Activated CD8-positive, alpha-beta memory T cell treated with anti-CD3 and anti-CD28 coated beads for 4 hours (primary cell): ENCODE data around the gene IGF1R.
"Not testable (repeated sequence)": the region's sequence is repeated elsewhere in the genome, so short reads cannot be mapped to it uniquely, and the experiment has no call there.

Experiments used
- DNase-seq, 2 donors: peaks; one replicate each; pipeline ENCODE4 v3.0.0-alpha.2; 2020; ENCODE audit warnings: low read depth in 2 of 2

IGF1R gene

DNA sequence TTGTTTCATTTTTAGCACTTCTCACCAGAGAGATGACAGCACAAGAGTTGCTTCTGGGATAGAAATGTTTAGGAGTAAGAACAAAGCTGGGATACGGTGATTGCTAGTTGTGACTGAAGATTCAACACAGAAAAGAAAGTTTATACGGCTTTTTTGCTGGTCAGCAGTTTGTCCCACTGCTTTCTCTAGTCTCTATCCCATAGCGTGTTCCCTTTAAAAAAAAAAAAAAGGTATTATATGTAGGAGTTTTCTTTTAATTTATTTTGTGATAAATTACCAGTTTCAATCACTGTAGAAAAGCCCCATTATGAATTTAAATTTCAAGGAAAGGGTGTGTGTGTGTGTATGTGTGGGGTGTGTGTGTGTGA is 311.3 kb downstream of the IGF1R start:
- no peak for DNase-seq

DNA sequence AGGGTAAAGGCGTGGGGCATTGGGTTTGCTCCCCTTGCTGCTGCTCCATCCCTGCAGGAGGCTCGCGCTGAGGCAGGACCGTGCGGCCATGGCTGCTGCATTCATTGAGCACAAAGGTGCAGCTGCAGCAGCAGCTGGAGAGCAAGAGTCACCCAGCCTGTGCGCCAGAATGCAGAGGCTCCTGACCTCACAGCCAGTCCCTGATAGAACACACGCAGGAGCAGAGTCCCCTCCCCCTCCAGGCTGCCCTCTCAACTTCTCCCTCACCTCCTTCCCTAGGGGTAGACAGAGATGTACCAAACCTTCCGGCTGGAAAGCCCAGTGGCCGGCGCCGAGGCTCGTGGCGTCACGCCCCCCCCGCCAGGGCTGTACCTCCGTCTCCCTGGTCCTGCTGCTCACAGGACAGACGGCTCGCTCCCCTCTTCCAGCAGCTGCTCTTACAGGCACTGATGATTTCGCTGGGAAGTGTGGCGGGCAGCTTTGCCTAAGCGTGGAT is 312.3 kb downstream of the IGF1R start:
- DNase-seq, result no peak

DNA sequence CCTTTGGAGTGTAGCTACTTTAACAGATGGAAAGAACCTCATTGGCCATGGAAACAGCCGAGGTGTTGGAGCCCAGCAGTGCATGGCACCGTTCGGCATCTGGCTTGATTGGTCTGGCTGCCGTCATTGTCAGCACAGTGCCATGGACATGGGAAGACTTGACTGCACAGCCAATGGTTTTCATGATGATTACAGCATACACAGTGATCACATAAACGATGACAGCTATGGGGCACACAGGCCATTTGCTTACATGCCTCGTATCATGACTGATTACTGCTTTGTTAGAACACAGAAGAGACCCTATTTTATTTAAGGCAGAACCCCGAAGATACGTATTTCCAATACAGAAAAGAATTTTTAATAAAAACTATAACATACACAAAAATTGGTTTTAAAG is 315.1 kb downstream of the IGF1R start:
- DNase-seq, result no peak

DNA sequence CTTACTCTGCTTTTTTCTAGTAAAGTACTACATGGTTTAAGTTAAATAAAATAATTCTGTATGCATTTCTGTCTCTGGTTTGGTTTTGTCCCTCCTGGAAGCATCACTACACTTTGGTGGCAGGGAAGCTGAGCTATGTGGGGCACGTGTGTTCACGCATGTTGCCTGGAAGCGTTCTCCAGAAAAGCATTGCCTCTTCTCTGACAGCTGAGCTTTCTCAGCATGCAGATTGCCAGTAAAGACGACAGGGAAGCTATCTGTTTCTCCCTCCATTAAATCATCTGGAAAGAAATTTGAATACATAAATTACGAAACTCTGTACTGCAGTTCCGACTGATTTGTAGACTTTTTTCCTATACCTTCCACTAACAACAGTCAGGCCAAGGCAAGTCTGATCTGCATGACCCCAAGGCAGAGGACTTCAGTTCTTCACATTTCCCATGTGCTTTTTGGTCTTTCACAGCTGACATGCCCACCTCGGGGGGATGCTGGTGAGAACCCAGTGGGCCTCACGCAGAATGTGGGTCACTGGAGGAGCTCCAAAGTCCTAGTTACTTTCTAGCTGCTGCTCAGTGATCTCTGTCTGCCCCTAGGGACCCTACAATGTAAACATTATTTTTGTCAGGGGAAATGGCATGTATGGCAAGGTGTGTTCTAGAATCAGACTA is 316.3 kb downstream of the IGF1R start:
- no peak for DNase-seq

DNA sequence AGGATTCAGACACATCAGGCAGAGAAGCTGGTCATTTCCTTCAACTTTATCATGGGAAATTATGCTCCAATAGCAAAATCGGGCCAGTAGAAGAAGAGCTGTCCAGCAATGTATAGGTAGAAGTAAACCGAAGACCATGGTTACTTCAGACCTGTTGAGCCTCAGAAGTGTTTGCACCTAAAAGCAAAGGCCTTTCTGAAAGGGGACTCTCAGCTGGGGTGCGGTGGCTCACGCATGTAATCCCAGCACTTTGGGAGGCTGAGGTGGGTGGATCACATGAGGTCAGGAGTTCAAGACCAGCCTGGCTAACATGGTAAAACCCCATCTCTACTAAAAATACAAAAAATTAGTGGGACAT is 316.8 kb downstream of the IGF1R start:
- not testable (repeated sequence) for DNase-seq

DNA sequence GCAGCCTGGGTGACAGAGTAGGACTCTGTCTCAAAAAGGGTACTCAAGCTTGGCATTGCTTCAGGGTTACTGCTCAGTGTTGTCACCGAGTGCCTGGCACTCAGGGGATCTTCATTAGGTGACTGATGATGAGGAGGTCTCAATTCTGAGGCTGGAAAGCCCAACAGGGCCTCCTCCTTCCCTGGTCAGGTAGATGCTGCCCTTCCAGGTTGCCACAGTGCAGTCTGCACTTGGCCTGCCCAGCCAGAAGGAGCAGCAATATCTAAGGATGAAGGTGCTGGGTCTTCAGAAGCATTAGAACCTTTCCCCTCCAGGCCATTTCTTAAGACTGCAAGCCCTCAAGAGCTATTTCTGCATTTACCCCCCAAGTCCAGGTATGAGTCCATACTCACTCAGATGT is 317.3 kb downstream of the IGF1R start:
- DNase-seq, result no peak

DNA sequence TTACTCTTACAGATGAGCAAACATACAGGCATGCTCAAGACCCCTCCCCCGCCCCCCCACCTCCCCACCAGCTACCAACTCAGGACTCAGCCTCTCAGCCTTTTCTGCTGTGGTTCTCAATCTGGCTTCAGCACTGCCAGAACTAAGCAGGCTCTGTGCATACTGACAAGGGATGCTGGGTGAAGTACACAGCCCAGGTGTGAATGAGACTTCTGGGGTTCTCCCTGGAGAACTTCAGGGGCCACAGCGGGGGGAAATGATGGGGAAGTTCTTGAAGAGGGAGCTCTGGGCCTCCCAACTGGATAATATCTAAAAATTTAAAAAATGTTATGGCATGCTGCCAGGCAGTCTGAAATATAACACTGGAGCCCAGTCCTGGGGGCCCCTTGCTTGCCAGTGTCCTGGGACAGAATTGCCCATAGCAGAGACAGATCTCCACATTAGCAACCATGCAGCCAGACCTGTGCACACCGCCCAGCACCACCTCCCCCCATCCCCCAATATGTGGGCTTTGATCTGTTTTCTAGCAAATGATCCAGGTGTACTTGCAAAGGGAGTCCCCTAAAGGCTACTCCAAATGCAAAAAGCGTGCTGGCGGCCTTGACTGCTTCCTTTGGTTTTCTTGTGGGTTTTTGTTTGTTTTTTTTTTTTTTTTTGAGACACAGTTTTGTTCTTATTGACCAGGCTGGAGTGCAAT is 317.9 kb downstream of the IGF1R start:
- no peak for DNase-seq

DNA sequence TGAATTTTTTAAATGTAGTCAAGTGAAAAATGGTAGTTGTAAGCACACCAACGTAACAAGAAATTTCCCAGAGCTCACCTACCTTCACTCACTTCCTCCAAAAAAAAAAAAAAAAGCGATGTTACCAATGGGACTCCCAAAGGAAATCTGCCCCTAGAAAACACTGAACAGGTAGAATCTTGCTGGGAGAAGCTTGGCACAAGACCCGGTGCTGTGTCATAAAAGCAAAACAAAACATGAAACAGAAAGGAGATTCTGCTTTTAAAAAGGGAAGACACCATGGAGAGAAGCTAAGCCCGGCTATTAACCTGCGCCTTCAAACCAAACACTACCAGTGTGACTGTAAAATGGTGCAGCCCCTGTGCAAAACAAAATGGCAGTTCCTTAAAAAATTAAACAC is 318.8 kb downstream of the IGF1R start:
- DNase-seq, result no peak

DNA sequence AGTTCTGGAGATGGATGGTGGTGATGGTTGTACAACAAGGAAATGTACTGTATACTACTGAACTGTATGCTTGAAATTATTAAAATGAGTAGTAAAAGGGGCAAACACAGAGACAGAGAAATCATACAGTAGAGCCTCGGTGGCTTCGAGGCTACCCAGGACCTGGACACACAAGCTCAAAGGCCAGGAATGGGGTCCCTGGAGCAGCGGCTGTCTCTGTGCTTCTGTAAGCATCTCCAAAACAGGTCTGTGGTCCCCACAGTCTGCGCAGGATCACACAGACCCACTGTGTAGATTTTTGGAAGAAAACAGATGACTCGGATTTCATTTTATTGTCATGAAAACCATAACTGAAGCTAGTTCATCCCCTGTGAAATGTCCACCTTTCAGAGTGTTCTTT is 319.6 kb downstream of the IGF1R start:
- DNase-seq, result no peak

DNA sequence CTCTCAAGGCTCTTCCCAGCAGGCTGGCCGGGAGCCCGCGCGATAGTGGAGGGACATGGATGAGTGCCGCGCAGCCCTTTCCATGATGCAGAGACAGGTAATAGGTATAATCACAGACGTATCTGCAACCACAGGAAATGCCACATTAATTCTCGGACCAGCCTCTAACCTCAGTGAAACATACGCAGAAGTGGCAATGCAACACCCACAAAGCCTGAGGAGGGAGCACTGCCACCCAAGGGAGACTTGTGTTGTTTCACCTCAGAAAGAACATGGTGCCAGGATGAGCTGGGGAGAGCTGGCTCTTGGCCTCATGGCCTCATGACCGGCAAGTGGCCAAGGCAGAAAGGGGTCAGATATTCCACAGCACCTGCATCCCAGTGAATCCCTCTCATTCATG is 320.2 kb downstream of the IGF1R start:
- DNase-seq, result no peak

DNA sequence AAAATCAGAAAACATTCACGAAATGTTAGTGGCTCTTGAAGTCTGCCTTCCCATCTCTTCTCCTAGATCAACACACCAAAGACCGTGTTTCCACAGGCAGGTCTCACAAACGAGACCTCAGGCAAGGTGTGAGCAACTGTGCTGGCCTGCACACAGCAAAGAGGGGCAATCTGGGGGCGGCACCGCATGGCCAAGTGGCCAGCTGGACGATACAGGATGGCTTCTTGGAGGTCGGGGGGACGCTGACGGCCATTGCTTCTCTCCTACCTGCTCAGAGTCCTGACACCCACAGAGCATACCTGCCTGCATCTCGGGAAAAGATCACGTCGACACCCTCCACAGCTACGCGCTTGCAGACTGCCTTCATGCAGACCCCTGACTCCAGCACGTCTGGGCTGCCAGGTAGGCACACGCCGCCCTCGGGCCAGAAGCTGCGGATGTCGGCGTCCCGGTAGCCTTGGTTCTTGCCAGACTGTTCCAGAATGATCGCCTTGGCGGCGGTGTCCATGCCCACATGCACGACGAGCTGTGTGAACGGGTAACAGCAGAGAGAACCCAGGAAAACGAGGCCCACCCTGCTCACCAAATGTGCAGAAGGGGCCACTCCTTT is 320.9 kb downstream of the IGF1R start:
- DNase-seq, result no peak

DNA sequence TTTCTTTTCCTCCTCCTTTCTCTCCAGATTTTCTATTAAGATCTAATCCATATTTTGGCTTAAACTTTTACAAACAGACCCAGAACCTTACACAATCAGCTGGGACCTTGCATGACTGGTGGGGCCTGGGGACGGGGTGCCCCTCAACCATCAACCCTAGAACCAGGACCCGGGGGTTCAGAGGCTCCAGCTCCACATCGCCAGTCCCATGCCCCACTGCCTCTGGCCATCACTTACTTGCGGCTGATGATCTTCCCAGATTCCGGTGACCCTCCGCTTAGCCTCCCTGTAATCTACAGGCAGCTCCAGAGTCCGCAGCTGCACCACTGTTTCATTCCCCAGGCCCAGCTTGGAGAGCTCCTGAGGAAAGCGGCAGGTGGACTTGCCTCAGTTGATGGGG is 322.5 kb downstream of the IGF1R start:
- DNase-seq, result no peak

DNA sequence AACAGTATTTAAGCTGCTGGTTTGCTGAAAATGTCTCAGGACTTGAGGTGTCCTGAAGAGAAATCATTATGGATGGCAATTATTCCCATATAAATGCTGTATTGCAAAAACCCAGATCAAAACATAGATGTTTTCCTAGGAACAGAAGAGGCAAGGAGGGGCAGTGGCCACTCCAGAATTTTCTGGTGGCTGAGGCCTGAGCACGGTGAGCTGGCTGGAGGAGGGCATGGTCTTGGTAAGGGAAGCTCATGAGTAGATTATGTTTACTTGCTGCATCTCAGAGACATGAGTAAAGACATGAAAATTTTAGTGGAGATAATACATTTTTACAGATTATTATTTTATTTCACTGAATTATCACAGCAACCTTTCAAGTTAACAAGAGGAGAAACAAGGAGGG is 328.2 kb downstream of the IGF1R start:
- no peak for DNase-seq

DNA sequence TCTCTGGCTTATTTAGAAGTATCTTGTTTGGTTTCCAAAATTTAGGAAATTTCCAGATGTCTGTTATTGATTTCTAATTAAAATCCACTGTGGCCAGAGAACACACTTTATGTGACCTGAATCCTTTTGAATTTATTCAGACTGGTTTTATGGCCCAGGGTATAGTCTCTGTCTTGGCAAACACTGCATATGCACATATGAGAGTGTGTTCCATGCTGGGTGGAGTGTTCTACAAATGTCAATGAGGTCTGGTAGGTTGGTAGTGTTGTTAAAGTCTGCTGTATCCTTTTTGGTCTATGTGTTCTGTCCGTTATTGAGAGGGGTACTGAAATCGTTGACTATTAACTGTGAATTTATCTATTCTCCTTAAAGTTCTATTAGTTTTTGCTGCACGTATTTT is 329.1 kb downstream of the IGF1R start:
- no peak for DNase-seq

DNA sequence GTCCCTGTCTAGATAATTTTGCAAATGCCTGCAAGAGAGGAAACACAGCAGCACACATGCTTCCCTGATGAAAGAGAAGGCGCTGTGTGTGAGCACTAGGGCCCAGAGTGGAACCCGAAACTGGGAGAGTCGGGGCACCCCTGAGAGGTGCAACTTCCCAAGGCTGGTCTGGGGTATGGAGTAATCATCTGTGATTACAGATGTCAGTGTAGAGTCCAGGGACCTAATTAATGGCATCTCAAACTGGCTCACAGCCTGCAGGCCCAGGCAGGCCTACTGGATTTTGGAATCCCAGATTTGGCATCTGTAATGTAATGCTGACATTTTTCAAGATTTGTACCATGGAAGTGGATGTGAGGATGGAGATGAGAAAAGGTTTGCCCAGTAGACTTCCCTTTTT is 329.8 kb downstream of the IGF1R start:
- no peak for DNase-seq

DNA sequence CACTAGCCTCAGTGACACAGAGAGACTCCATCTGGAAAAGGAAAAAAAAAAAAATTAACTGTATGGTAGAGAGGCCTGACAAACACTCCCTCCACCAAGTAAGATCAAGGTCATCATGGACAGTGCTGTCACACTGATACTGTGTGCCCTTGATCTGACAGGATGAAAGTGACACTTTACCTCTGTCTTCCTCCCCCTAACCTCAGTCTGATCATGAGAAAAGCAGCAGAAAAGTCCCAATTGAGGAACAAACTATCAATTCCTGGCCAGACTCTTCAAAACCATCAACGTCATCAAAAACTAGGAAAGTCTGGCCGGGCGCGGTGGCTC is 332.5 kb downstream of the IGF1R start:
- no peak for DNase-seq

DNA sequence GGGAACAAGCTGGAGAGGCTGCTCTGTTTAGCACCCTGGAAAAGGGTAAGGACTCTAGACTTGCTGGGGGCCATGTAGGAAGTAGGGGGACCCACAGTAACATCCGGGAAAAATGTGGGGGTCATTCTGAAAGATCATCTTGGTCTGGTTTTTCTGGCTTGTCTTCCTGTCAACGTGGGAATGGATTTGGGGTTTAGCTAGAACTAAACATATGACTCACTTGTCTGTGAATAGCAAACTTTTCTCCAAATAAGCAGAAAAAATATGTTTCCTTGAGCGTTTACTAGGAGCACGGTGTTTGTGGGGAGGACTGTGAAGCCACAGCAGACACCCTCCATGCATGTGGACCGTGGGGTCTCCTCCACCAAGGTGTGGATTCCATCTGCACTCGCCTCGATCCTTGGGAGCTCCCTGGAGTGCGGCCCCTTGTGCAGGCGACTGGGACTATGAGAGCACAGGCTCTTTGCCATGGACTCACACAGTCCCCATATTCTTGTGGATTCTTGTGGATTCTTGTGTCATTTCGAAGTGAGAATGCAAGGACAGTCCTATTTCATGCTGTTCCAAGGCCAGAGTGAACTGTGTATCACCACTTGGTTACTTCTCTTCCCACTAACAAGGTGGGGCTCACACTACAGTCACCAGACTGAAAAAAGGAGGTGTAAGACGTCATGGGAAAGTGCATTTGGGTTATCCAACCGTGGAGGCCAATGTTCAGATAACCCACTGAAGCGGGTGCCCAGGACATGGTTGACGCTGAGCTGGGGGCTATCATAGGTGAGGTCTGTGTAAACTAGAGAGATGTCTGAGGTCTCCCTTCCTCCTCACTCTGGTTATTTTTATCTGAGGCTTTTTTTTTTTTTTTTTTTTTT is 333.7 kb downstream of the IGF1R start:
- DNase-seq, result no peak

DNA sequence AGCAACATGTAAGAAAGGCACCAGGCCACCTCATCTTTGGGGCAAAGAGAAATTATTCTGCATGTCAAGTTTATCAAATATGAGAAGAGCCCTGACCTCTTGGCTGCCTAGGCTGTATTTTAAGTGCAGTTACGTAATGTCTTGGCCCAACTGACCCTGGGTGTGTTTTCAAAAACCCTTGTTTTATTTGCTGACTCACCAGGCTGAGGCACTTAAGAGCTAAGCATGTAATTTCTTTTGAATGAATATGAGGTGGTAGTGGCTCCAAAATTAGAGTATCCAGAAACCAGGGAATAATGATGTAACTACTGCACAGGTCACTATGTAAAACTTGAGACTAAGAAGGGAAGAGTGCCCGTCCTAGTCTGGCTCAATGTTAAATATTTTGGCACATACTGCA is 335.0 kb downstream of the IGF1R start:
- no peak for DNase-seq

DNA sequence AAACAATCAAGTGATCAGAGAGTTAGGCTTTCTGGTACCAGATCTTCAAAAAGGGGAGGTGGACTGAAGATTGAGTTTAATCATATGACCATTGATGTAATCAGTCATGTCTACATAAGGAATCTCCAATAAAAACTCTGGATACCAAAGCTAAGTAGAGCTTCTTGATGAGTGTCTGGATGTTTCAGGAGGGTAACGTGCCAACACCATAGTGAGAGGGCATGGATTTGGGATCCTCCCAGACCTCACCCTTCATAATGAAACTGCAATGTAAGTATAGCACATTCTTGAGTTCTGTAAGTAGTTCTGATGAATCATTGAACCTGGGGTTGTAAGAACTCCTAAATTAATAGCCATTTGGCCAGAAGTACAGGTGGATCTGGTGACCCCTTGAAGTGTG is 337.9 kb downstream of the IGF1R start:
- DNase-seq, result no peak

DNA sequence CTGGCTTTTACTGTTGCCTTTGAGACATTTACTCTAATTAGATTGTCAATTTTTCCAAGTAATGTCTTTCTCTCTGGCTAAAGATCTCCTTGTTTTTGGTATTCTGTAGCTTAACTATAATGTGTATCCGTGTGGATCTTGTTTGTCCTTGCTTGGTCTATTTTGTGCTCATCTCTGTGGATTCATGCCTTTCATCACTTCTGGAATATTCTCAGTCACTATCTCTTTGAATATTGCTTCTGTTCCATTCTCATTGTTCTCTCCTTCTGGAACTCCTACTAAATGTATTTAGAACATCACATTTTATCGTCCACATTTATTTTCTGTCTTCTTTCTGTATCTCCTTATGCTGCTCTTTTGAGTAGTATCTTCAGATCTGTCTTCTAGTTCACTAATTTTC is 346.6 kb downstream of the IGF1R start:
- DNase-seq, result no peak

DNA sequence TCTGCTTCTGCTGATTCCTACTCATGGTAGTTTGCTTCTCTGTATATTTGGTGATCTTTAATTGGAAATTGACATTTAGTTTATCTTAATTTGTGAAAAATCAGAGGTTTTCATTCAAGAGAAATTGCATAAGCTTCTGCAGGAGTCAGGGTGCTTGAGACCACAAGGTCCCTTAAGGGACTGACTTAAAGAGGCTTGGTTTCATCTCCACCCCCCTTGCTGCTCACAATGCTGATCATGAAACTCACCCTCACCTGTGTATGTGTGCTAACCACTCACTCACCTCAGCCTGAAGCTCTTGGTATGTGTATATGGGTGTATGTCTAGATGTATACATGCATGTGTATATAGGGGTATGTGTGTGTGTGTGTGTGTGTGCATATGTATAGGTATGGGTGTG is 347.8 kb downstream of the IGF1R start:
- no peak for DNase-seq

DNA sequence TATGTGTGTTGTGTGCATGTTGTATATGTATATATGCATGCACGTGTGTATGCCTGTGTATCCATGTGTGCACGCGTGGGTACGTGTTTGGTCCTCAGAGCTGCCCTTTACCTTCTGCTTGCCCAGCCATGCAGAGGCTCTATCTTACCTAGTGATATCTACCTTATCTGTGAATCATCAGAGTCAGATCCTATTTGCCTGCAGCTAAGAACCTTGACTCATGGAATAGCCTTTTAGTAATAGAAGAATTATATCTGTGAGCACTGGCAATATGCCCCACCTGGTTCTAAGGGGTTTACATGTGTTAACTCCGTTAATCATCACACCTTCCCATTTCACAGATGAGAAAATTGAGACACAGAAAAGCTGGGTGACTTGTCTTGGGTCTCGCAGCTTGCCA is 348.3 kb downstream of the IGF1R start:
- DNase-seq, result no peak

DNA sequence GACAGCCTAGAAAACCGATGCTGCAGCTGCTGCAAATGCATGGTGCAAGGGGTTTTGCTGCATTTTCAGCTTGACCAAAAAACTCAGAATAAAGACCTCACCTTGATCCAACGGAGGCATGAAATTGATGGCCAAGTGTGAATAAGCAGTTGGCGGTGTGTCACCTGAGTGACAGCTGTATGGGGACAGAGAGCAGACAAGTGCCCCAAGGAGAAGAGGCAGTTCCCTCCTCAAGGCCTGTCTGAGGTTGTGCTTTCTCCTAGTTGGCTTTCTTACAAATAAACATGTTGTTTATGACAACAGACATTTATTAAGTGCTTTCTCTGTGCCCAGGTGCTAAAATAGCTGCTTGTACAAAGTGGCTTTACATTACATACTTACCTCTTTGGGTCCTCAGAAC is 349.0 kb downstream of the IGF1R start:
- DNase-seq, result no peak
